ENCODE data around the gene MIGA2.

The MIGA2 gene

GRCh38 chr9:129074106-129074505, 37.7 kb downstream of the MIGA2 start:
- no peak for DNase-seq (ENCODE audit: low read depth in 1 of 2, low spot score in 1 of 2)
- no peak for TF ChIP-seq JUND (IDR thresholded peaks at IDR 0.05; ENCODE audit: low read depth)
- in situ Hi-C loops (cut with HindIII; ENCODE audit: low pct_unique_long_range_greater_than_20kb, low sequenced_read_pairs) = no loop called here

- DNase-seq (ENCODE audit: low read depth in 1 of 2, low spot score in 1 of 2) = no peak
- TF ChIP-seq JUND (IDR thresholded peaks at IDR 0.05; ENCODE audit: low read depth) = no peak
- in situ Hi-C loops (cut with HindIII; ENCODE audit: low pct_unique_long_range_greater_than_20kb, low sequenced_read_pairs) = no loop called here
Observed at GRCh38 chr9:129075996-129076639, 39.7 kb downstream of the MIGA2 start.

GRCh38 chr9:129076640-129077037, 40.2 kb downstream of the MIGA2 start:
- in situ Hi-C loops (cut with HindIII; ENCODE audit: low pct_unique_long_range_greater_than_20kb, low sequenced_read_pairs) = no loop called here
- no peak for TF ChIP-seq JUND (IDR thresholded peaks at IDR 0.05; ENCODE audit: low read depth)
- DNase-seq (ENCODE audit: low read depth in 1 of 2, low spot score in 1 of 2) = no peak

GRCh38 chr9:129077236-129077635, 40.8 kb downstream of the MIGA2 start:
- in situ Hi-C loops (cut with HindIII; ENCODE audit: low pct_unique_long_range_greater_than_20kb, low sequenced_read_pairs) = no loop called here
- no peak for DNase-seq (ENCODE audit: low read depth in 1 of 2, low spot score in 1 of 2)
- no peak for TF ChIP-seq JUND (IDR thresholded peaks at IDR 0.05; ENCODE audit: low read depth)

- TF ChIP-seq JUND (IDR thresholded peaks at IDR 0.05; ENCODE audit: low read depth) = no peak
- no peak for DNase-seq (ENCODE audit: low read depth in 1 of 2, low spot score in 1 of 2)
- in situ Hi-C loops (cut with HindIII; ENCODE audit: low pct_unique_long_range_greater_than_20kb, low sequenced_read_pairs) = no loop called here
Observed at GRCh38 chr9:129078691-129079503, 42.5 kb downstream of the MIGA2 start.

- in situ Hi-C loops (cut with HindIII; ENCODE audit: low pct_unique_long_range_greater_than_20kb, low sequenced_read_pairs) = no loop called here
- TF ChIP-seq JUND (IDR thresholded peaks at IDR 0.05; ENCODE audit: low read depth) = no peak
- DNase-seq (ENCODE audit: low read depth in 1 of 2, low spot score in 1 of 2) = no peak
Observed at GRCh38 chr9:129079829-129080228, 43.4 kb downstream of the MIGA2 start.

GRCh38 chr9:129080298-129080600, 43.8 kb downstream of the MIGA2 start:
- DNase-seq (ENCODE audit: low read depth in 1 of 2, low spot score in 1 of 2) = no peak
- in situ Hi-C loops (cut with HindIII; ENCODE audit: low pct_unique_long_range_greater_than_20kb, low sequenced_read_pairs) = no loop called here
- TF ChIP-seq JUND (IDR thresholded peaks at IDR 0.05; ENCODE audit: low read depth) = no peak

- peak; percentile 100 for DNase-seq (ENCODE audit: low read depth in 1 of 2, low spot score in 1 of 2)
- in situ Hi-C loops (cut with HindIII; ENCODE audit: low pct_unique_long_range_greater_than_20kb, low sequenced_read_pairs) = no loop called here
- TF ChIP-seq JUND (IDR thresholded peaks at IDR 0.05; ENCODE audit: low read depth) = no peak
Observed at GRCh38 chr9:129080601-129081387, 44.4 kb downstream of the MIGA2 start, which contains the start of gene DOLPP1. TSS of gene DOLPP1 (plus strand) at chr9:129081111. CDS start at chr9:129081132, 21 bp downstream.

GRCh38 chr9:129081388-129081904, 45.0 kb downstream of the MIGA2 start:
- in situ Hi-C loops (cut with HindIII; ENCODE audit: low pct_unique_long_range_greater_than_20kb, low sequenced_read_pairs) = no loop called here
- DNase-seq (ENCODE audit: low read depth in 1 of 2, low spot score in 1 of 2) = no peak
- TF ChIP-seq JUND (IDR thresholded peaks at IDR 0.05; ENCODE audit: low read depth) = no peak

GRCh38 chr9:129084087-129084486, 47.7 kb downstream of the MIGA2 start:
- in situ Hi-C loops (cut with HindIII; ENCODE audit: low pct_unique_long_range_greater_than_20kb, low sequenced_read_pairs) = no loop called here
- DNase-seq (ENCODE audit: low read depth in 1 of 2, low spot score in 1 of 2) = no peak
- TF ChIP-seq JUND (IDR thresholded peaks at IDR 0.05; ENCODE audit: low read depth) = no peak

- in situ Hi-C loops (cut with HindIII; ENCODE audit: low pct_unique_long_range_greater_than_20kb, low sequenced_read_pairs) = no loop called here
- DNase-seq (ENCODE audit: low read depth in 1 of 2, low spot score in 1 of 2) = no peak
- TF ChIP-seq JUND (IDR thresholded peaks at IDR 0.05; ENCODE audit: low read depth) = no peak
Observed at GRCh38 chr9:129089246-129089645, 52.8 kb downstream of the MIGA2 start.

GRCh38 chr9:129093602-129094386, 57.4 kb downstream of the MIGA2 start:
- TF ChIP-seq JUND (IDR thresholded peaks at IDR 0.05; ENCODE audit: low read depth) = no peak
- no peak for DNase-seq (ENCODE audit: low read depth in 1 of 2, low spot score in 1 of 2)
- in situ Hi-C loops (cut with HindIII; ENCODE audit: low pct_unique_long_range_greater_than_20kb, low sequenced_read_pairs) = no loop called here

Data from T47D (cell line).